Measurements from ENCODE around the gene SGTB. TPM values are rescaled to one million over a fixed set of nuclear protein-coding genes. Genes with fewer than 3 reads are reported as not detected.
"Not testable (repeated sequence)": the region's sequence is repeated elsewhere in the genome, so short reads cannot be mapped to it uniquely, and the experiment has no call there.

Gene SGTB
- total RNA-seq, 1 donor from 2014 or later = 10.2 TPM

DNA sequence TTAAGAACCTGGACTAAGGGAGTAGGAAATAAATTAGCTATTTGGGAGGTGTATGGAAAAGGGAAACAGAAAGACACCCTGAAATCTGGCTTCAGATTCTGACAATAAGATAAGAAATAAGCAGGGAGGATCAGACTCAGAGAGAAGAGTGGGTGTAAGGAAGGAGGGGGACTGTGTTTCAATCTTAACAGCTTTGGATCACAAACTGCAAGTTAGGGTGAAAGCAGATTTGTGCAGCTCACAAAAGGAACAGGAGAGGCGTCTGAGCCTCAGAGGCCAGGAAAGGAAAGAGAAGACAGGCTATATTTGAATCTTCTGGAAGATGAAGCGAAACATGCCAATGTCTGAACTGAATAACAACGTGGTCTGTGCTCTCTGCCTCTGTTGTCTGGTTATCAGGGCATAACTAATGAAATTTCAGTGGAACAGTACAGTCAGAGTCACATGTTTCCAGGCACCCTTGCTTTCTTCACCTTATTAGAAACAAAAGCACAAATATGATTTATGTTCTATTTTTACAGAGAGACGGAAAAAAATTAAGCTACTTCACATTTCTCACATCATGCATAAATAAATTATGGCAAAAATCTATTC, 26.6 kb downstream of the SGTB start:
- H3K9me3 Mint-ChIP-seq = no peaks in the 10 kb centered on the region
- no peak overlapping the region for H3K4me3 Mint-ChIP-seq
- TF ChIP-seq, protein P1, sequence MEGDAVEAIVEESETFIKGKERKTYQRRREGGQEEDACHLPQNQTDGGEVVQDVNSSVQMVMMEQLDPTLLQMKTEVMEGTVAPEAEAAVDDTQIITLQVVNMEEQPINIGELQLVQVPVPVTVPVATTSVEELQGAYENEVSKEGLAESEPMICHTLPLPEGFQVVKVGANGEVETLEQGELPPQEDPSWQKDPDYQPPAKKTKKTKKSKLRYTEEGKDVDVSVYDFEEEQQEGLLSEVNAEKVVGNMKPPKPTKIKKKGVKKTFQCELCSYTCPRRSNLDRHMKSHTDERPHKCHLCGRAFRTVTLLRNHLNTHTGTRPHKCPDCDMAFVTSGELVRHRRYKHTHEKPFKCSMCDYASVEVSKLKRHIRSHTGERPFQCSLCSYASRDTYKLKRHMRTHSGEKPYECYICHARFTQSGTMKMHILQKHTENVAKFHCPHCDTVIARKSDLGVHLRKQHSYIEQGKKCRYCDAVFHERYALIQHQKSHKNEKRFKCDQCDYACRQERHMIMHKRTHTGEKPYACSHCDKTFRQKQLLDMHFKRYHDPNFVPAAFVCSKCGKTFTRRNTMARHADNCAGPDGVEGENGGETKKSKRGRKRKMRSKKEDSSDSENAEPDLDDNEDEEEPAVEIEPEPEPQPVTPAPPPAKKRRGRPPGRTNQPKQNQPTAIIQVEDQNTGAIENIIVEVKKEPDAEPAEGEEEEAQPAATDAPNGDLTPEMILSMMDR (conservative IDR thresholded peaks at IDR 0.05) = no peak
- H3K4me1 Mint-ChIP-seq (ENCODE audit: unreplicated experiment) = no peaks in the 10 kb centered on the region
- peaks cover 17% of the 10 kb centered on the region for H3K36me3 Mint-ChIP-seq
- no peaks in the 10 kb centered on the region for H3K27me3 Mint-ChIP-seq
- H3K27ac Mint-ChIP-seq = no peak overlapping the region
- DNase-seq (ENCODE audit: extremely low spot score, unreplicated experiment) = no peak

DNA sequence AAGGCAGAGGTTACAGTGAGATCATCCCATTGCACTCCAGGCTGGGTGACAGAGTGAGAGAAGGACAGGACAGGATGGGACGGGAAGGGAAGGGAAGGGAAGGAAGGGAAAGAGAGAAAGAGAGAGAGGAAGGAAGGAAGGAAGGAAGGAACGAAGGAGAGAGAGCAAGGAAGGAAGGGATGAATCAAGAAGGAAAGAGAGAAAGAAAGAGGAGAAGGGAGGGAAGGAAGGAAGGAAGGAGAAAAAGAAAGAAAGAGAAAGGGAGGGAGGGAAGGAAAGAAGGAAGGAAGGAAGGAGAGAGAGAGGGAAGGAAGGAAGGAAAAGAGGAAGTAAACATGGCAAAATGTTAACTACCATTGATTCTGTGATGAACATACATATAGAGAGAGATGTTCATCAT, 28.8 kb downstream of the SGTB start:
- H3K9me3 Mint-ChIP-seq = no peaks in the 10 kb centered on the region
- H3K27ac Mint-ChIP-seq = no peak overlapping the region
- TF ChIP-seq, protein P1 (conservative IDR thresholded peaks at IDR 0.05) = no peak
- H3K27me3 Mint-ChIP-seq = no peaks in the 10 kb centered on the region
- no peak for DNase-seq (ENCODE audit: extremely low spot score, unreplicated experiment)
- H3K4me3 Mint-ChIP-seq = no peak overlapping the region
- peaks cover 6% of the 10 kb centered on the region for H3K36me3 Mint-ChIP-seq
- no peaks in the 10 kb centered on the region for H3K4me1 Mint-ChIP-seq (ENCODE audit: unreplicated experiment)

DNA sequence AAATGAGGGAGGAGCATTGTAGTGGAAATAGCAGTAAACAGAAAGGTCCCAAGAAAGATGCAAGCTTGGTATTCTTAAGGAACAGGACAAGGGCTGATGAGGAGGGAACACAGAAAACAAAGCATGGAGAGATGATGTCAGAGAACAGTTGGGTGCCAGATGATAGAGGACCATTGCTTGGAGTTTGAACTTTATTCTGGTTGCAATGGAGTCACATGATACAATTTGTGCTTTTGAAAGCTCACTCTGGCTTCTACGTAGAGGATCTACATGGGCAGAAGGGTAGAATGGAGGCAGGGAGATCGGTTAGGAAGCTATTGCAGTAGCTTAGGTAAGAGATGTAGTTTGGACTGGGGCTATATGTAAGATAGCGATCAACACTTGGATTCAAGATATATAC, 39.8 kb downstream of the SGTB start:
- TF ChIP-seq, protein P1 (conservative IDR thresholded peaks at IDR 0.05) = no peak

DNA sequence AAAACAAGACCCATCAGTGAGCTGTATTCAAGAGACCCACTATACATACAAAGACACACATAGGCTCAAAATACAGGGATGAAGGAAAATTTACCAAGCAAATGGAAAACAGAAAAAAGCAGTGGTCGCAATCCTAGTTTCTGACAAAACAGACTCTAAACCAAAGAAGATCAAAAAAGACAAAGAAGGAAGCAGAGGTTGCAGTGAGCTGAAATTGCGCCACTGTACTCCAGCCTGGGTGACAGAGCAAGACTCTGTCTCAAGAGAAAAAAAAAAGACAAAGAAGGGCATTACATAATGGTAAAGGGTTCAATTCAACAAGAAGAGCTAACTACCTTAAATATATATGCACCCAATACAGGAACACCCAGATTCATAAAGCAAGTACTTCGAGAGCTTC, 45.9 kb downstream of the SGTB start:
- not testable (repeated sequence) for H3K36me3 Mint-ChIP-seq; H3K4me1 Mint-ChIP-seq (ENCODE audit: unreplicated experiment); H3K4me3 Mint-ChIP-seq; H3K27ac Mint-ChIP-seq; DNase-seq (ENCODE audit: extremely low spot score, unreplicated experiment); H3K9me3 Mint-ChIP-seq; H3K27me3 Mint-ChIP-seq

More for the DNA sequence above, 39.8 kb downstream of the SGTB start:
- no peaks in the 10 kb centered on the region for H3K9me3 Mint-ChIP-seq
- H3K4me1 Mint-ChIP-seq (ENCODE audit: unreplicated experiment) = no peaks in the 10 kb centered on the region
- H3K27me3 Mint-ChIP-seq = no peaks in the 10 kb centered on the region
- no peak for DNase-seq (ENCODE audit: extremely low spot score, unreplicated experiment)
- H3K36me3 Mint-ChIP-seq = peaks cover 17% of the 10 kb centered on the region
- no peak overlapping the region for H3K27ac Mint-ChIP-seq
- H3K4me3 Mint-ChIP-seq = no peak overlapping the region

DNA sequence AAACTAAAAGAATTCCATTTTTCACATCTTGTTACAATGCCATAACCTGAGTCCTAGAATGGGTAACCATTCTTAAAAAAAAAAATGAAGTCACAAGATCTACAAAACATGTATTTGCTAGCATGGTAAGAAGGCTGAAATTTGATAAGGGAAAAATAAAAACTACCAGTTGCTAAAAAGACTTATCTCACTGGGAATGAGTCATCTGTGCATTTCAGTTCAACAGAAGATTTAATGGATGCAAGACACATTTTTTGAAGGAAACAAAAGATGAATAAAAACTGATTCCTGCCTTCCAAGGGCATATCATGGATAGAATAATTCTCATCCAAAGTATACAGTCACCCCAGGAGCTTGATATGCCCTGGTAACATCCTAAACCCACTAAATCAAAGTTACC, 47.2 kb downstream of the SGTB start:
- DNase-seq (ENCODE audit: extremely low spot score, unreplicated experiment) = no peak
- TF ChIP-seq, protein P1 (conservative IDR thresholded peaks at IDR 0.05) = no peak
- no peak overlapping the region for H3K27ac Mint-ChIP-seq
- H3K36me3 Mint-ChIP-seq = peaks cover 5% of the 10 kb centered on the region
- no peak overlapping the region for H3K4me3 Mint-ChIP-seq
- no peaks in the 10 kb centered on the region for H3K27me3 Mint-ChIP-seq
- H3K4me1 Mint-ChIP-seq (ENCODE audit: unreplicated experiment) = no peaks in the 10 kb centered on the region
- no peaks in the 10 kb centered on the region for H3K9me3 Mint-ChIP-seq

DNA sequence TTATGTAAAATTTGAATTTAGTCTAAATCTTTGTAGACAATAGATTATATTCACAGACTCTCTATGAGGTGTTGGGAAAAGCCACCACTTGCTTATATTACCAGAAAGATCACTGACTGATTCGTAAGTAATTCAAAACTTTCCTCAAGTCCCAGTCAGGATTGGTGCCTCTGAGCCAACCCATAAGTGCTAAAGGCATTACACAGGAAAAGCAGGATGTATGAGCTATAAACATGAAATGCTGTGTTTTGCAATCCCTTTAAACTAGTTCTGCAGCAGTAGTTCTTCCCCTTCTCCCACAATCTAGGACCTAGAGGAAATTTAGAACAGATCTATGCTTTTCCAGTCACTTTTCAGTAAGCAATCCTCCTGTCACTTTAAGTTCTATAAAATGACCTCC, 49.1 kb downstream of the SGTB start:
- Mint-ChIP-seq H3K4me1 (ENCODE audit: unreplicated experiment) (no peaks in the 10 kb centered on the region), H3K9me3 (no peaks in the 10 kb centered on the region), H3K4me3 (no peak overlapping the region), H3K36me3 (no peaks in the 10 kb centered on the region), H3K27ac (no peak overlapping the region), H3K27me3 (no peaks in the 10 kb centered on the region)
- DNase-seq (ENCODE audit: extremely low spot score, unreplicated experiment) = no peak
- TF ChIP-seq, protein P1 (conservative IDR thresholded peaks at IDR 0.05) = no peak
